ENCODE data around the gene LCN15.
A peak's percentile ranks its signal among the peaks of the same experiment; 100 is the strongest.
"Not testable (repeated sequence)": the region's sequence is repeated elsewhere in the genome, so short reads cannot be mapped to it uniquely, and the experiment has no call there.

LCN15 gene

DNA sequence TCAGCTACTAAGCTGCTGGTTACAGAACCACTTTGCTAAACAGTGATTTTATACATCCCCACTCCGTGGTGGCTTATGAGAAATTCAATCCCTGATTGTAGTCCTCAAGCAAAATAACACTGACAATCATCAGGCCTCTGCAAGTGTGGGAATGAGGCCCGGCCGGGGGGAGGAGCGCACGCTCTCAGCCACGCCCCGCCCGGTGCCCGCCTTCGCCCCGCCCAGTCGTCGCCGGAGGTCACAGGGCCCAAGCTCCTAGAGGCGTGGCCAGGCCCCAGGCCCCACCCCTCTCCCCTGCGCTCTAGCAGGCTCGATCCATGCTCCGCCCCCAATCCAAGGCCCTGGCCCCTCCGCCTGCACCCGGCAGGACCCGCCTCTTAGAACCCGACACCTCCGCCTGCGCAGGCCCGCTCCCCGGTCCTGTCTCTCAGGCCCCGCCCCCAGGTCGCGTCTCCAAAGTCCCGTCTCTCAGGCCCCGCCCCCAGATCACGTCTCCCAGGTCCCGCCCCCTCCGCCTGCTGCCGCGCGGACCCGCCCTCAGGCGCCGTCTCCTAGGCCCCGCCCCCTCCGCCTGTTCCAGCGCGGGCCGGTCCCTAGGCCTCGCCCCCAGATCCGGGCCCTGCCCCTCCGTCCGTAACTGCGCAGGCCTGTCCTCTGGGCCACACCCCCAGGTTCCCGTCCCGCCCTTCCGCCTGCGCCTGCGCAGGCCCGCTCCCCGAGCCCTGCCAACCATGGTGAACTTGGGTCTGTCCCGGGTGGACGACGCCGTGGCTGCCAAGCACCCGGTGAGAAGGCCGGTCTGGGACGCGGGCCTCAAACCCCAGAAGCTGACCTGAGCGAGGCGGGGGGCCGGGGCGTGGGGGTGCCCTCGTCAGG is 26.6 kb upstream of the LCN15 start, which contains the start of gene TMEM141:
TMEM141 (plus strand) TSS at position 705 of the 876 bp plus-strand sequence; CDS start at position 732, 27 bp downstream.
- Histone ChIP-seq H2BK12ac (ENCODE audit: low read length) (no peak within 1 kb of the TSS), H3K4me1 (ENCODE audit: control insufficient read depth in 2 of 2, insufficient read depth in 1 of 2, low read depth in 1 of 2, low read length in 2 of 2) (peaks cover 12 to 20% of the 10 kb centered on the region in 2 donors), H3K4me2 (ENCODE audit: insufficient read depth, low read length, poor library complexity, severe bottlenecking) (peak within 1 kb of the TSS; percentile 96), H3K4me3 (ENCODE audit: low read length in 2 of 2) (peak within 1 kb of the TSS; percentile 88 to 90), H3K27me3 (ENCODE audit: control insufficient read depth in 3 of 3, insufficient read depth in 3 of 3, low read depth in 1 of 3, low read length in 3 of 3) (no peaks in the 10 kb centered on the region), H3K79me1 (ENCODE audit: low read depth, low read length) (no peaks in the 10 kb centered on the region), H3K27ac (replicated peaks; ENCODE audit: low read length) (peak within 1 kb of the TSS; percentile 50), H2AK5ac (ENCODE audit: low read depth, low read length) (peak within 1 kb of the TSS; percentile 89), H3K36me3 (replicated peaks in 1 of 2; ENCODE audit: control insufficient read depth in 2 of 2, insufficient read depth in 2 of 2, low read length in 2 of 2) (peaks cover 4 to 14% of the 10 kb centered on the region in 2 donors), H3K14ac (ENCODE audit: low read length) (peak within 1 kb of the TSS; percentile 12), H3K9me3 (replicated peaks in 1 of 2; ENCODE audit: control insufficient read depth in 2 of 2, insufficient read depth in 1 of 2, low read depth in 1 of 2, low read length in 2 of 2) (no peaks in the 10 kb centered on the region), H2BK120ac (ENCODE audit: low read depth, low read length) (no peak within 1 kb of the TSS), H2BK5ac (ENCODE audit: low read length) (peak within 1 kb of the TSS; percentile 95), H4K8ac (ENCODE audit: low read depth, low read length) (no peak within 1 kb of the TSS), H4K91ac (ENCODE audit: low read depth, low read length, poor library complexity) (no peak within 1 kb of the TSS), H3K4ac (ENCODE audit: low read length) (peak within 1 kb of the TSS; percentile 8), H2BK15ac (ENCODE audit: low read length) (peak within 1 kb of the TSS; percentile 64), H3K23ac (ENCODE audit: low read depth, low read length, poor library complexity) (peak within 1 kb of the TSS; percentile 87), H2AFZ (ENCODE audit: low read length) (peak within 1 kb of the TSS; percentile 92), H3K9ac (ENCODE audit: low read depth, low read length, poor library complexity) (peak within 1 kb of the TSS; percentile 96), H3K18ac (ENCODE audit: low read length) (peak within 1 kb of the TSS; percentile 92)
- no CpG with 5 or more reads among the region's 70 CpGs for WGBS, 2 donors (ENCODE audit: extremely low coverage in 2 of 2, insufficient read length in 2 of 2, insufficient replicate concordance in 1 of 2)
- peak; percentile 100 for DNase-seq (ENCODE audit: low spot score)

DNA sequence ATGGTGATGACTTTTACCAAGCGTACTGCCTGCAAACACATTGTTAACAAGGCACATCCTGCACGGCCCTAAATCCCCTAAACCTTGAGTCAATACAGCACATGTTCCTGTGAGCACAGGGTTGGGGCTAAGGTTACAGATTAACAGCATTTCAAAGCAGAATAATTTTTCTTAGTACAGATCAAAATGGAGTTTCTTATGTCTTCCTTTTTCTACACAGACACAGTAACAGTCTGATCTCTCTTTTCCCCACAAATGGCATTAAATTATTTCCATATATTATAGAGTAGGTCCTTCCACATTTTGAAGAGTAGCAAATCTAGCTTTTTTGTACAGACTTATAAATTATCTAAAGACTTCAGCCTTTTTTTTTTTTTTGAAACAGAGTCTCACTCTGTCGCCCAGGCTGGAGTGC is 25.2 kb upstream of the LCN15 start:
- Histone ChIP-seq H4K8ac (ENCODE audit: low read depth, low read length) (no peak overlapping the region), H3K4me1 (ENCODE audit: control insufficient read depth in 2 of 2, insufficient read depth in 1 of 2, low read depth in 1 of 2, low read length in 2 of 2) (peaks cover 12 to 23% of the 10 kb centered on the region in 2 donors), H3K9ac (ENCODE audit: low read depth, low read length, poor library complexity) (no peak overlapping the region), H2BK15ac (ENCODE audit: low read length) (no peak overlapping the region), H3K27me3 (ENCODE audit: control insufficient read depth in 3 of 3, insufficient read depth in 3 of 3, low read depth in 1 of 3, low read length in 3 of 3) (no peaks in the 10 kb centered on the region), H2BK5ac (ENCODE audit: low read length) (no peak overlapping the region), H2AK5ac (ENCODE audit: low read depth, low read length) (no peak overlapping the region), H3K27ac (replicated peaks; ENCODE audit: low read length) (peak overlapping the region; percentile 58), H3K79me1 (ENCODE audit: low read depth, low read length) (no peaks in the 10 kb centered on the region), H3K14ac (ENCODE audit: low read length) (no peak overlapping the region), H2BK120ac (ENCODE audit: low read depth, low read length) (no peak overlapping the region), H3K4me3 (ENCODE audit: low read length in 2 of 2) (no peak overlapping the region), H2BK12ac (ENCODE audit: low read length) (no peak overlapping the region), H3K9me3 (replicated peaks in 1 of 2; ENCODE audit: control insufficient read depth in 2 of 2, insufficient read depth in 1 of 2, low read depth in 1 of 2, low read length in 2 of 2) (no peaks in the 10 kb centered on the region), H3K23ac (ENCODE audit: low read depth, low read length, poor library complexity) (no peak overlapping the region), H3K4ac (ENCODE audit: low read length) (no peak overlapping the region), H3K36me3 (replicated peaks in 1 of 2; ENCODE audit: control insufficient read depth in 2 of 2, insufficient read depth in 2 of 2, low read length in 2 of 2) (peaks cover 4 to 14% of the 10 kb centered on the region in 2 donors), H3K18ac (ENCODE audit: low read length) (no peak overlapping the region), H3K4me2 (ENCODE audit: insufficient read depth, low read length, poor library complexity, severe bottlenecking) (no peak overlapping the region), H4K91ac (ENCODE audit: low read depth, low read length, poor library complexity) (no peak overlapping the region), H2AFZ (ENCODE audit: low read length) (peak overlapping the region; percentile 66)
- no peak for DNase-seq (ENCODE audit: low spot score)
- WGBS, 2 donors (ENCODE audit: extremely low coverage in 2 of 2, insufficient read length in 2 of 2, insufficient replicate concordance in 1 of 2): no CpG with 5 or more reads among the region's 3 CpGs

DNA sequence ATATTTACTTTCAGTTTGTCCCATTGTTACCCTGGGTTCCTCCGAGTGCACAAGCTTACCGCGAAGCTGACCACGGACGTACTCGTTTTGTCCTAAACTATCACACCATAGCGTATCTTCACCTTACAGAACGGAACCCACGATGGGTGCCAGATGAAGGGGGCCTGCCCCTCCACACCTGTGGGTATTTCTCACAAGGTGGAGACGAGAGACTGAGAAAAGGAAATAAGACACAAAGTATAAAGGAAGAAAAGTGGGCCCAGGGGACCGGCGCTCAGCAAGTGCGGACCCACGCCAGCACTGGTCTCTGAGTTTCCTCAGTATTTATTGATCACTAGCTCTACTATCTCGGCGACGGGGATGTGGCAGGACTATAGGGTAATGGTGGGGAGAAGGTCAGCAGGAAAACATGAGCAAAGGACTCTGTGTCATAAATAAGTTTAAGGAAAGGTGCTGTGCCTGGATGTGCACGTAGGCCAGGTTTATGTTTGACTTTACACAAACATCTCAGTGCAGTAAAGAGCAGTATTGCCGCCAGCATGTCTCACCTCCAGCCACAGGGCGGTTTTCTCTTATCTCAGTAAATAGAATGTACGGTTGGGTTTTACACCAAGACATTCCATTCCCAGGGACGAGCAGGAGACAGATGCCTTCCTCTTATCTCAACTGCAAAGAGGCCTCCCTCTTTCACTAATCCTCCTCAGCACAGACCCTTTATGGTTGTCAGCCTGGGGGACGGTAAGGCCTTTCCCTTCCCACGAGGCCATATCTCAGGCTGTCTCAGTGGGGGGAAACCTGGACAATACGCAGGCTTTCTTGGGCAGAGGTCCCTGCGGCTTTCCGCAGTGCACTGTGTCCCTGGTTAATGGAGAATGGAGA is 24.6 kb upstream of the LCN15 start:
- not testable (repeated sequence) for H2BK120ac ChIP-seq (ENCODE audit: low read depth, low read length); H3K9me3 ChIP-seq (replicated peaks in 1 of 2; ENCODE audit: control insufficient read depth in 2 of 2, insufficient read depth in 1 of 2, low read depth in 1 of 2, low read length in 2 of 2); H3K4ac ChIP-seq (ENCODE audit: low read length); H3K14ac ChIP-seq (ENCODE audit: low read length); H3K4me3 ChIP-seq (ENCODE audit: low read length in 2 of 2); H4K8ac ChIP-seq (ENCODE audit: low read depth, low read length); H2BK15ac ChIP-seq (ENCODE audit: low read length); H2AK5ac ChIP-seq (ENCODE audit: low read depth, low read length); H3K79me1 ChIP-seq (ENCODE audit: low read depth, low read length); H3K27me3 ChIP-seq (ENCODE audit: control insufficient read depth in 3 of 3, insufficient read depth in 3 of 3, low read depth in 1 of 3, low read length in 3 of 3); H3K9ac ChIP-seq (ENCODE audit: low read depth, low read length, poor library complexity); H2BK5ac ChIP-seq (ENCODE audit: low read length); DNase-seq (ENCODE audit: low spot score); H2BK12ac ChIP-seq (ENCODE audit: low read length); H4K91ac ChIP-seq (ENCODE audit: low read depth, low read length, poor library complexity); H3K23ac ChIP-seq (ENCODE audit: low read depth, low read length, poor library complexity)
- no CpG with 5 or more reads among the region's 27 CpGs for WGBS, 2 donors (ENCODE audit: extremely low coverage in 2 of 2, insufficient read length in 2 of 2, insufficient replicate concordance in 1 of 2)
- peak overlapping the region; percentile 66 for H2AFZ ChIP-seq (ENCODE audit: low read length)
- peak overlapping the region; percentile 58 for H3K27ac ChIP-seq (replicated peaks; ENCODE audit: low read length)
- peaks cover 4 to 14% of the 10 kb centered on the region in 2 donors for H3K36me3 ChIP-seq (replicated peaks in 1 of 2; ENCODE audit: control insufficient read depth in 2 of 2, insufficient read depth in 2 of 2, low read length in 2 of 2)
- H3K18ac ChIP-seq (ENCODE audit: low read length): peak overlapping the region; percentile 44
- peaks cover 12 to 23% of the 10 kb centered on the region in 2 donors for H3K4me1 ChIP-seq (ENCODE audit: control insufficient read depth in 2 of 2, insufficient read depth in 1 of 2, low read depth in 1 of 2, low read length in 2 of 2)
- H3K4me2 ChIP-seq (ENCODE audit: insufficient read depth, low read length, poor library complexity, severe bottlenecking): peak overlapping the region; percentile 11

Data from neuronal stem cell (in vitro differentiated cells).